DND-41 (cell line): ENCODE measurements around the gene HDGFL3.
A peak's percentile ranks its signal among the peaks of the same experiment; 100 is the strongest.

Experiments
- ATAC-seq: fragments of 200-7000 bp; cut with Tn5 transposase; 3 replicates; pipeline ENCODE4 v1.9.1; 2021; ENCODE audit warnings: low read depth; ENCODE audit not compliant: insufficient read depth
- DNase-seq: peaks from one replicate; pipeline ENCODE4 v3.0.0-alpha.2; 2020
- H2AFZ ChIP-seq: 2 replicates; pipeline ENCODE4 v1.6.0; 2012; ENCODE audit warnings: low read depth, low read length
- H3K27ac ChIP-seq: 2 replicates; pipeline ENCODE4 v1.5.1; 2012; ENCODE audit warnings: low read length, inconsistent platforms
- H3K27me3 ChIP-seq: fragments of 200-600 bp; sonication (generic); 2 replicates; pipeline ENCODE4 v1.6.0; 2012; ENCODE audit warnings: low read length, mild to moderate bottlenecking, inconsistent platforms; ENCODE audit not compliant: insufficient read depth, poor library complexity
- H3K36me3 ChIP-seq: 2 replicates; pipeline ENCODE4 v1.5.1; 2012; ENCODE audit warnings: low read length, inconsistent platforms; ENCODE audit not compliant: insufficient read depth
- H3K4me1 ChIP-seq: 2 replicates; pipeline ENCODE4 v1.5.1; 2012; ENCODE audit warnings: mild to moderate bottlenecking, low read length; ENCODE audit not compliant: insufficient read depth
- H3K4me2 ChIP-seq: 2 replicates; pipeline ENCODE4 v1.6.0; 2012; ENCODE audit warnings: mild to moderate bottlenecking, moderate library complexity, low read length, inconsistent platforms; ENCODE audit not compliant: insufficient read depth
- H3K4me3 ChIP-seq, 2 experiments: fragments of 200-600 bp in 1 of 2; shearing (Covaris generic) in 1 of 2; 2 replicates each; pipeline ENCODE4 v1.5.1; 2012 to 2016; ENCODE audit warnings: inconsistent platforms in 2 of 2, low read length in 2 of 2, mild to moderate bottlenecking in 2 of 2, low read depth in 1 of 2, moderate library complexity in 1 of 2
- H3K79me2 ChIP-seq: 2 replicates; pipeline ENCODE4 v1.6.0; 2012; ENCODE audit warnings: low read length, inconsistent platforms; ENCODE audit not compliant: insufficient read depth
- H3K9ac ChIP-seq: 2 replicates; pipeline ENCODE4 v1.6.0; 2012; ENCODE audit warnings: low read depth, mild to moderate bottlenecking, inconsistent platforms, low read length, moderate library complexity
- H3K9me3 ChIP-seq: 2 replicates; pipeline ENCODE4 v1.5.1; 2012; ENCODE audit warnings: low read length, moderate library complexity, mild to moderate bottlenecking, inconsistent platforms; ENCODE audit not compliant: insufficient read depth, severe bottlenecking
- H4K20me1 ChIP-seq: 2 replicates; pipeline ENCODE4 v1.6.0; 2012; ENCODE audit warnings: low read length; ENCODE audit not compliant: insufficient read depth
- EZH2 ChIP-seq: IDR thresholded peaks from 3 replicates; pipeline ENCODE4 v1.6.1; 2012; ENCODE audit warnings: borderline replicate concordance, low read depth, mild to moderate bottlenecking, moderate library complexity, low read length, inconsistent platforms; ENCODE audit not compliant: severe bottlenecking
- TF ChIP-seq, protein P1 (sequence below): IDR thresholded peaks from 2 replicates; pipeline ENCODE4 v1.5.1; 2012; ENCODE audit warnings: borderline replicate concordance, low read length, moderate library complexity, mild to moderate bottlenecking; ENCODE audit not compliant: poor library complexity, severe bottlenecking; ENCODE audit errors: extremely low read depth

The HDGFL3 gene

DNA sequence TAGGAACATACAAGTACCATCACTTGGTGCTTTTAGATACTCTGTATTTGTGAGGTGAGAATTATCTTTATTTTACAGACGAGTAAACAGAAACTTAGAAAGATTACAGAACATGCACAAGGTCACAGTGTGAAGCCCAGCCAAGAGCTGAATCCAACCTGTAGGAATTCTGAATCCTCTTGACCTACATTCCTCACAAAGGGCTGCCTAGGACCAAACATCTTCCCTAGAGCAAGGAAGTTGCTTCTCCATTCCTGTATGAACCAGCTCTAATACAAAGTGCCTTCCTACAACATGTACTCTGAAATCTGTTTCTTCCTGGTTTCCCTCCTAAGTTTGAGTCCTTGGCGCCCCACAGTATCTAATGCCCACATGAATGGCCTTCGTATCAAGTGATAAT is 2.9 kb downstream of the HDGFL3 start:
- H3K9me3 ChIP-seq = no peaks in the 10 kb centered on the region
- H3K27ac ChIP-seq = no peak overlapping the region
- DNase-seq = no peak
- peaks cover 66% of the 10 kb centered on the region for H3K79me2 ChIP-seq
- peaks cover 31% of the 10 kb centered on the region for H3K4me1 ChIP-seq
- H2AFZ ChIP-seq = no peak overlapping the region
- no peak for ATAC-seq
- peak overlapping the region; percentile 69; the same call in 1 of the 2 replicates for H3K4me2 ChIP-seq
- H3K27me3 ChIP-seq = no peaks in the 10 kb centered on the region
- no peak overlapping the region for H3K9ac ChIP-seq
- TF ChIP-seq EZH2 = no peak
- TF ChIP-seq, protein P1, sequence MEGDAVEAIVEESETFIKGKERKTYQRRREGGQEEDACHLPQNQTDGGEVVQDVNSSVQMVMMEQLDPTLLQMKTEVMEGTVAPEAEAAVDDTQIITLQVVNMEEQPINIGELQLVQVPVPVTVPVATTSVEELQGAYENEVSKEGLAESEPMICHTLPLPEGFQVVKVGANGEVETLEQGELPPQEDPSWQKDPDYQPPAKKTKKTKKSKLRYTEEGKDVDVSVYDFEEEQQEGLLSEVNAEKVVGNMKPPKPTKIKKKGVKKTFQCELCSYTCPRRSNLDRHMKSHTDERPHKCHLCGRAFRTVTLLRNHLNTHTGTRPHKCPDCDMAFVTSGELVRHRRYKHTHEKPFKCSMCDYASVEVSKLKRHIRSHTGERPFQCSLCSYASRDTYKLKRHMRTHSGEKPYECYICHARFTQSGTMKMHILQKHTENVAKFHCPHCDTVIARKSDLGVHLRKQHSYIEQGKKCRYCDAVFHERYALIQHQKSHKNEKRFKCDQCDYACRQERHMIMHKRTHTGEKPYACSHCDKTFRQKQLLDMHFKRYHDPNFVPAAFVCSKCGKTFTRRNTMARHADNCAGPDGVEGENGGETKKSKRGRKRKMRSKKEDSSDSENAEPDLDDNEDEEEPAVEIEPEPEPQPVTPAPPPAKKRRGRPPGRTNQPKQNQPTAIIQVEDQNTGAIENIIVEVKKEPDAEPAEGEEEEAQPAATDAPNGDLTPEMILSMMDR = no peak
- H3K36me3 ChIP-seq = no peaks in the 10 kb centered on the region; the same call in 1 of the 2 replicates
- peak overlapping the region in 1 of 2 experiments; percentile 18; a peak in 1 of 4 replicates for H3K4me3 ChIP-seq
- H4K20me1 ChIP-seq = no peaks in the 10 kb centered on the region

DNA sequence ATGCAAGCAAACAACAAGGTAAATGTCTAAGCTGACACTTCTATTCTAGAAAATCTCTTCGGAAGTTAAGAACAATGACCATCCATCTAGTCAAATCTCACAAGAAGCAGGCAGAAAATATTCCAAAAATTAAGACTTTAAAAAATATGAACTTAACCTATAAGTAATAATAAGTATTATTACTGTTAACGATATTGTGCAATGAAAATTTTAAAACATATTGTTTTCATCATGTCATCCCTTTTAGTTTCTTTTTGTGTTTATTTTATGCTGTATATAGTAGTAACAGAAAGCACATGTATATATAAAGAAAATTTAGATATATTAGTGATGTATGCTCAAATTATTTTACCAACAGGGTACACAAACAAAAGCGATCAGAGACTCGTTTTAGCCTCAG is 4.1 kb downstream of the HDGFL3 start:
- H3K4me3 ChIP-seq = no peak overlapping the region
- no peak overlapping the region for H3K9ac ChIP-seq
- H4K20me1 ChIP-seq = no peaks in the 10 kb centered on the region
- H3K27me3 ChIP-seq = no peaks in the 10 kb centered on the region
- TF ChIP-seq EZH2 = no peak
- TF ChIP-seq, protein P1 = no peak
- H2AFZ ChIP-seq = no peak overlapping the region
- no peak overlapping the region for H3K4me2 ChIP-seq
- H3K4me1 ChIP-seq = peaks cover 29% of the 10 kb centered on the region
- H3K79me2 ChIP-seq = peaks cover 77% of the 10 kb centered on the region
- DNase-seq (no peak), ATAC-seq (no peak)
- H3K36me3 ChIP-seq = no peaks in the 10 kb centered on the region; the same call in 1 of the 2 replicates
- no peaks in the 10 kb centered on the region for H3K9me3 ChIP-seq
- no peak overlapping the region for H3K27ac ChIP-seq

DNA sequence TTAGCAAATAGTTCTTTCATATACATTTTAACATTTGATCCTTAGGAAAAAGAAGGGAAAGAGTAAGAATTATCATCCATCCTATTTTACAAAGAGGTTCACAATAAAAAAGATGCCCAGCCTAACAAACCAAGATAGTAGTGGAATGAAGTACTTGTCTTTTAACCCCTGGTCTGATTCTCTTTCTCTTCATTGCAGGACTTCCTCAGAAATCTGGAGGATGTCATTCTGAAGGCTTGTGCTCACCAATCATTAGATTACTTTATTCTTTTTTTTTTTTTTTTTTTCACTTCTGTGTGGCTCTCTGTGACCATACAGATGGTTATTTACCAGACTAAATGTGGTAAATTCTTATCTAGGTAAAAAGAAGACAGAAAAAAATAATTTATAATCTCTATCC is 7.0 kb downstream of the HDGFL3 start:
- no peak for DNase-seq
- H3K27ac ChIP-seq = no peak overlapping the region

More for the DNA sequence above, 7.0 kb downstream of the HDGFL3 start:
- ATAC-seq = no peak
- Histone ChIP-seq H3K79me2 (peaks cover 87% of the 10 kb centered on the region), H3K4me2 (no peak overlapping the region), H4K20me1 (peaks cover 5% of the 10 kb centered on the region; the same call in 1 of the 2 replicates), H2AFZ (no peak overlapping the region), H3K27me3 (no peaks in the 10 kb centered on the region), H3K36me3 (no peaks in the 10 kb centered on the region), H3K9me3 (no peaks in the 10 kb centered on the region), H3K9ac (no peak overlapping the region), H3K4me3 (no peak overlapping the region), H3K4me1 (peaks cover 14% of the 10 kb centered on the region)
- TF ChIP-seq EZH2 = no peak
- TF ChIP-seq, protein P1 = no peak
